HG03571 (cell line): Measurements from ENCODE around the gene OR10H4.
"Not testable (repeated sequence)": the region's sequence is repeated elsewhere in the genome, so short reads cannot be mapped to it uniquely, and the experiment has no call there.

Experiments used
- ATAC-seq: cut with Tn5 transposase; IDR thresholded peaks from one replicate; pipeline ENCODE4 v1.9.1; 2021; ENCODE audit not compliant: unreplicated experiment

The OR10H4 gene

GRCh38 chr19:15937771-15938170, 11.0 kb upstream of the OR10H4 start:
- no peak for ATAC-seq

DNA sequence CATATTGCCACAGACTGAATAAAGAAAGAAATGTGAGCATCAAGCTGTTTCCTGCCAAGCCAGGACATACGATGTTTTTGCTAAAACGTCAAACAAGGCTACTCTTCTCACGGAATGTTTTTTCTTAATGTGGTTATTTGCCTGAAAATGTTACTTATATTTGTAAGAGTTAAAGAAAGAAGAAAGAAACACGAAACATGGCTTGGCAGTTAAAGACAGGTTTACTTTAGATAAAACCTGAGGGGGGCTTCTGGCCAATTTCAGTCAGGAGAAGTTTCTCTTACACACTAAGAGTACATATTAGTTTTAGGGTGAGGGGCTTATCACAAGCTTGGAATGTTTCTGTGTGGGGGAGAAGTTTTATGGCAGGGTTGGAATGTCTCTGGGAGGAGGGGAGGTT, 4.4 kb upstream of the OR10H4 start:
- no peak for ATAC-seq

- no peak for ATAC-seq
Observed at GRCh38 chr19:15945301-15945700, 3.5 kb upstream of the OR10H4 start.

- ATAC-seq = no peak
Observed at GRCh38 chr19:15954820-15955219, 6.0 kb downstream of the OR10H4 start.

- ATAC-seq = no peak
Observed at GRCh38 chr19:15962319-15962718, 13.5 kb downstream of the OR10H4 start.

DNA sequence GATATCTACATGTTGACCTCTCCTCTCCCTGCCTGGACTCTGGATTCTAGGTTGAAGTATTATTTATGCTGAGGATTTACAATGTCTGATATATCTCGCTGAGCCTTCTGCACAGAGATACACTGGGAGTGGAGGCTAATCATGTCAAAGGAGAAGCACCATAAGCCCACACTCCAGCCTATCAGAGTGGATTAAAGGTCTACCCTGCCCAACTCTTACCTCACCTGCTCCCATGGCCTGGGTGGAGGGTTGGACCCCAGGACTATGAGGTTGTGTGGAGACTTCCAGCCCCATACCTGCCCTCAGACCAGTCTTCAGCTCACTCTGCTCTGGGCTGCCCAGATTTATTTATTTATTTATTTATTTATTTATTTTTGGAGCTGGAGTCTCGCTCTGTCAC, 15.4 kb downstream of the OR10H4 start:
- no peak for ATAC-seq

DNA sequence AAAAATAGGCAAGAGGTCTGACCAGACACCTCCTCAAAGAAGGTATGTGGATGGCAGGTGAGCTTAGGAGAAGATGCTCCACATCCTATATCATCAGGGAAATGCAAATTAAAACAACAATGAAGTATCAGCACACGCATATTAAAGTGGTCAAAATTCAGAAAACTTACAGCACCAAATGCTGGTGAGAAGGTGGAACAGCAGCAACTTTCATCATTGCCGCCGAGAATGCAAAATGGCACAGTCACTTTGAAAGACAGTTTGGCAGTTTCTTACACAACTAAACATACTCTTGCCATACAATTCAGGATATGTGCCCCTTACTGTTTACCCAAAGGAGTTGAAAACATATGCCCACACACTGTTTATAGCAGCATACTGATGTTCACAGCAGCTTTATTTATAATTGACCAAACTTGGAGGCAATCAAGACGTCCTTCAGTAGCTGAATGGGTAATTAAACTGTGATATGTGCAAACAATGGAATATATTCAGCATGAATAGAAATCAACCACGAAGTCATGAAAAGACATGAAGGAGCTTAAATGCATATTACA, 22.5 kb downstream of the OR10H4 start:
- ATAC-seq = no peak

- not testable (repeated sequence) for ATAC-seq
Observed at GRCh38 chr19:15972043-15972442, 23.2 kb downstream of the OR10H4 start.

- no peak for ATAC-seq
Observed at GRCh38 chr19:15974856-15975255, 26.0 kb downstream of the OR10H4 start.

GRCh38 chr19:15976836-15977689, 28.3 kb downstream of the OR10H4 start:
- ATAC-seq = no peak

DNA sequence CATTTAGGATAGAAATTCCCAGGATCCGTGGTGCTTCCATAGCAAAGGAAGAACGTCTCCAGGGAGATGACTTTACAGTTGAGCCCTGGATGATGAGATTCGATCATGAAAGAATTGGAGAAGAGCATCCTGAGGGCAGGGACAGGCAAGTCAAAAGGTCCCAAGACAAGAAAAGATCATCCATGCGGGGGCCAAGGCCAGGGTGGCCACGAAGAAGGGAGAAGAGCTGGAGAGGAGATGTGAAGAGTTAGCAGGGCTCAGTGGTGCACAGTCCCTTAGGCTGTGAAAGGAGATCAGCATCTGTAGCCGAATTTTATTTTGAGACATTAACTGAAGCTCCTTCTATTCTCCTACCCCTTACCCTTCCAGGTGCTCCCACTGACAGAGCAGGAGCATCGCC, 28.9 kb downstream of the OR10H4 start:
- no peak for ATAC-seq

DNA sequence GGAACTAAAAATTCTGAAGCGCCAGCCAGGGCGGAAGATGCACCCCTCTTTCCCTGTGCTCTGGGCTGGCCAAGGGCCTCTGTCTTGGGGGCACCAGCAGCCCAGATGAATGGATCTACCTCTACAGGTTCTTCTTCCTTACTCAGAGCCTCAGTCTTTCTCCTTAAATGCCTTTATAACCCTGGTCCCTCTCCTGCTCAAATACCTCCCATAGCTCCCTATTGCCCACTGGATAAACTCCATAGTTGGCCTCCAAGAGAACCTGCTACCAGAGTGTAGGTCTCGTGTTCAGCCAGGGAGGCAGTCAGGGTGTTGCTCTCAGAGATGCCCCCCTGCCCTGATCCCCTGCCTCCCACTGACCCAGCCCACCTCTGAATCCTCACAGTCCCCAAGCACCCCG, 30.5 kb downstream of the OR10H4 start:
- ATAC-seq = no peak

DNA sequence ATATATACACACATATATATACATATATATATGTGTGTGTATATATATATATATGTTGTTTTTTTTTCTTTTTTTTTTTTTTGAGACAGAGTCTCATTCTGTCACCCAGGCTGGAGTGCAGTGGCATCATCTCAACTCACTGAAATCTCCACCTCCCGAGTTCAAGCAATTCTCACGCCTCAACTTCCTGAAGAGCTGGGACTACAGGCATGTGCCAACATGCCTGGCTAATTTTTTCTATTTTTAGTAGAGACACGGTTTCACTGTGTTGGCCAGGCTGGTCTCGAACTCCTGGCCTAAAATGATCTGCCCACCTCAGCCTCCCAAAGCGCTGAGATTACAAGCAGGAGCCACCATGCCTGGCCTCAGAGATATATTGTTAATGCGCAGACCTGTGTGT, 37.0 kb downstream of the OR10H4 start:
- ATAC-seq = not testable (repeated sequence)

DNA sequence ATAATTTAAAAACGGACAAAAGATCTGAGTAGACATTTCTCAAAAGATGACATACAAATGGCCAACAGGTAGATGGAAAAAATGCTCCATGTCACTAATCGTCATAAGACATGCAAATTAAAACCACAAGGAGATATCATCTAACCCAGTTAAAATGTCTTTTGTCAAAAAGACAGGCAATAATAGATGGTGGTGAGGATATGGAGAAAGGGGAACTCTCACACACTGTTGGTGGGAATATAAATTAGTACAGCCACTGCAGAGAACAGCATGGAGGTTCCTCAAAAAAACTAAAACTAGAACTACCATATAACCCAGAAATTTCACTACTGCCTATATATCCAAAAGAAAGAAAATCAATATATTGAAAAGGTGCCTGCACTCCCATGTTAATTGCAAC, 37.9 kb downstream of the OR10H4 start:
- ATAC-seq = no peak

- no peak for ATAC-seq
Observed at GRCh38 chr19:15989889-15990288, 41.1 kb downstream of the OR10H4 start.

DNA sequence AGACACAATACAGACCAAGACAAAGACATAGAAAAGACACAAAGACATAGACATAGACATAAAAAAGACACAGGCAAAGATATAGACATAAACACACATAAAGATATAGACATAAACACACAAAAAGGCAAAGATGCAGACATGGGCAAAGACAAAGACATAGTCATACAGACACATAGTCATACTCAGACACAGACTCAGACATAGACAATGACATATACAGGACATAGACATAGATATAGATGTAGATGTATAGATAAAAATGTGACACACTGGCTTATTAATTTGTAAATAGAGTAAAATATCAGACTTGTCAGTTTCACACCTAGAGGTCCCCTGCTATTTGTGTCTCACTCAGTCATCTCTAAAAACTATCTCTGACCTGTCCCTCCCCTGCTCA, 42.8 kb downstream of the OR10H4 start:
- no peak for ATAC-seq

GRCh38 chr19:15992014-15992413, 43.2 kb downstream of the OR10H4 start:
- ATAC-seq = no peak

- ATAC-seq = no peak
Observed at GRCh38 chr19:15995536-15995935, 46.7 kb downstream of the OR10H4 start.

GRCh38 chr19:15998166-15998565, 49.4 kb downstream of the OR10H4 start:
- ATAC-seq = no peak
